ENCODE results near the gene OR7A5.
"Not testable (repeated sequence)": the region's sequence is repeated elsewhere in the genome, so short reads cannot be mapped to it uniquely, and the experiment has no call there.

OR7A5 gene

DNA sequence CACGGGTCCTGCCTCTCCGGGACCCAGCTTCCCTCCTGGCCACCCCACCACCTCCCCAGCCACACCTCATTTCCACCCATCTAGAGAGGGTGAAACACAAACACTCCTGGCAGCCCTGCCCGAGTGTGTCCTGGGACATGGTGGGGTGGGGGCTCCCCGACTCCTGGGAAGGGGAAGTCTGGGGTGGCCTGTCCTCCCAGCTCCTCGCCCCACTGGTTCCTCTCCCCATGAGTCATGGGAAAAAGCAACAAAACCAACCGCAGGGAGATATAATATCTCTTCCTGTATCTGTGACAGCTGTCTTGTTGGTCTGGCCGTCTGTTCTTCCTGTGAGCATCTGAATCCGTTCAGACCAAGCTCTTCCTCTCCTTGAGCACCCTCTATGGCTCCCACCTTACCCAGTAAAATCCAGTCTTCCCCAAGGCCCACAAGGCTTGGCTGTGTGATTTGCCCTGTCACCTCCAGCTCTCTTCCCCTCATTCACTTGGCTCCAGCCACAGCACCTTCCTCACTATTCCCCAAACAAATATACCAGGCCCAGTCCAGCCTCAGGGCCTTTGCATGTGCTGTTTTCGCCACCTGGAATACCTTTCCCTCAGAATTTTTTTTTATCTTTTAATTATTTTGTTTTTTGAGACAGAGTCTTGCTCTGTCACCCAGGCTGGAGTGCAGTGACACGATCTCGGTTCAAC lies 49.7 kb downstream of the OR7A5 start:
- H3K27me3 ChIP-seq (ENCODE audit: control insufficient read depth, insufficient read depth, low read length); H3K27ac ChIP-seq (ENCODE audit: low read depth, low read length); H3K9ac ChIP-seq (ENCODE audit: low read depth, low read length); H3K36me3 ChIP-seq (ENCODE audit: control insufficient read depth, insufficient read depth, low read length); H3K4me1 ChIP-seq (ENCODE audit: control insufficient read depth, insufficient read depth, low read length); H3K9me3 ChIP-seq (ENCODE audit: control insufficient read depth, insufficient read depth, low read length); H3K4me3 ChIP-seq (ENCODE audit: low read depth, low read length): not testable (repeated sequence)

DNA sequence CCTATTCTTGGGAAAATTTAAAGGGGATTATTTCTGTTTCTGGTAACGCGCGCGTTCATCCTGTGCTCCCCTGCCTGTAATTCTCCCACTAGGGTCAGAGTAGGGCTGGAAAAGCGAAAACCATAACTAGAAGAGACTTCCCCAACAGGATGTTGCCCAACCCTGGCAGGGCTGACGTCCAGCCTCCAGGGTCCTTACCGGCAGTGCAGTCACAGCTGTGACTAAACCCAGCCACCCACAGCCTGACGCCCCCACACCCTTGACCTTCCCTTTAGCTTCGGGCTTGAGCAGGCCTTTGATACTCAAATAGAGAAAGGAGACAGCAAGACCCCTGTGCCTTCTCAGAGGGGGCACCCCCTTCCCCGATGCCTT lies 50.3 kb downstream of the OR7A5 start:
- not testable (repeated sequence) for H3K27ac ChIP-seq (ENCODE audit: low read depth, low read length); H3K4me1 ChIP-seq (ENCODE audit: control insufficient read depth, insufficient read depth, low read length); H3K27me3 ChIP-seq (ENCODE audit: control insufficient read depth, insufficient read depth, low read length); H3K9ac ChIP-seq (ENCODE audit: low read depth, low read length); H3K4me3 ChIP-seq (ENCODE audit: low read depth, low read length); H3K36me3 ChIP-seq (ENCODE audit: control insufficient read depth, insufficient read depth, low read length); H3K9me3 ChIP-seq (ENCODE audit: control insufficient read depth, insufficient read depth, low read length)

DNA sequence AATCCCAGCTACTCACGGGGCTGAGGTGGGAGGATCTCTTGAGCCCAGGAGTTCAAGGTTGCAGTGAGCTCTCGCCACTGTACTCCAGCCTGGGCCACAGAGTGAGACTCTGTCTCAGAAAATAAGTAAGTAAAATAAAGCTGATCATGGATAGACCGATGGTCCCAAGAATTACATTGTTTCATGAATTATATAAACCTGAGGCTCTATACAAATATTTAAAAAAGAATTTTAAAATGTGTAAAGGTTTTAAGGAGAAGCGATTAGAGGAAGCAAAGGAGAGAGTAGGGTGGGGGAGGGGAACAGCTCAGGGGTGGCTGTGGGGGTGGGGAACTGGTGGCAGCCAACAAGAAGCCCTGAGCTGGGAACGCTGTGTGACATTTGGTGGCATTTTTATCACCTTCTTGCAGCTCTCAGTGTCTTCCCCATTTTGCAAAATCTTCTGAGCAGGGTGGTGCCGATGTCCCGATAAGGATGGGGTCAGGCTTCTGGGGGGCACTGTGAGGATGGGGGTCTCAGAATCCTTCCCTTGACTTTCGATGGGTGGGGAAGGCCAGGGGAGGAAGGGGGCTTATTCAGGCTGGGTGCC lies 51.5 kb downstream of the OR7A5 start:
- not testable (repeated sequence) for H3K27ac ChIP-seq (ENCODE audit: low read depth, low read length); H3K4me3 ChIP-seq (ENCODE audit: low read depth, low read length); H3K27me3 ChIP-seq (ENCODE audit: control insufficient read depth, insufficient read depth, low read length); H3K4me1 ChIP-seq (ENCODE audit: control insufficient read depth, insufficient read depth, low read length); H3K36me3 ChIP-seq (ENCODE audit: control insufficient read depth, insufficient read depth, low read length); H3K9me3 ChIP-seq (ENCODE audit: control insufficient read depth, insufficient read depth, low read length); H3K9ac ChIP-seq (ENCODE audit: low read depth, low read length)

DNA sequence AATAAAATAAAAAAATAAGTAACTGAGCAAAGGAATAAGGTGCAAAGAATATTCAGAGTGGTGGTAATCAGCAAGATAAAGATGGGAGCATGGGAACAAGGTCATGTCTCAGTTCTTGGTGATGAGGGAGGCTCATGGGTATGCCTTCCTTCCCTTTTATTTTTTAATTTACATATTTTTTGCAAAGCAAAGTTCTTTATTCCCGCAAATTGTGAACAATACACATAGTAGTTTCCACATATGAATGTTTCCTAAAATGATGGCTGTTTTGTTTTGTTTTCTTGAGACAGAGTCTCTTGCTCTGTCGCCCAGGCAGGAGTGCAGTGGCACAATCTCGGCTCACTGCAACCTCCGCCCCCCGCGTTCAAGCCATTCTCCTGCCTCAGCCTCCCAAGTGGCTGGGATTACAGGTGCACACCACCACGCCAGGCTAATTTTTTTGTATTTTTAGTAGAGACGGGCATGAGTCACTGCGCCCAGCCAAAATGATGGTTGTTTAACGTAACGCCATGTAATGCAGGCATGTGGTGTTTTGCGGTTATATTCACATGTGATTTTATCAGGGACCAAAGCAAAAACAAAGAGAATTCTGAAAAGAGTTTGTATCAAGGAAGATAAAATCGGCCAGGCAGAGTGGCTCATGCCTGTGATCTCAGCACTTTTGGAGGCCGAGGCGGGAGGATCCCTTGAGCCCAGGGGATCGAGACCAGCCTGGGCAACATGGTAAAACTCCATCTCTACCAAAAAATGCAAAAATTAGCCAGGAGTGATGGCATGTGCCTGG lies 52.2 kb downstream of the OR7A5 start:
- no peak overlapping the region for H3K27ac ChIP-seq (ENCODE audit: low read depth, low read length)
- no peak overlapping the region for H3K9ac ChIP-seq (ENCODE audit: low read depth, low read length)
- H3K4me1 ChIP-seq (ENCODE audit: control insufficient read depth, insufficient read depth, low read length) = peaks cover 3% of the 10 kb centered on the region; the same call in 1 of the 2 replicates
- no peaks in the 10 kb centered on the region for H3K27me3 ChIP-seq (ENCODE audit: control insufficient read depth, insufficient read depth, low read length)
- no peak overlapping the region for H3K4me3 ChIP-seq (ENCODE audit: low read depth, low read length)
- no peaks in the 10 kb centered on the region for H3K9me3 ChIP-seq (ENCODE audit: control insufficient read depth, insufficient read depth, low read length)
- no peaks in the 10 kb centered on the region for H3K36me3 ChIP-seq (ENCODE audit: control insufficient read depth, insufficient read depth, low read length)

DNA sequence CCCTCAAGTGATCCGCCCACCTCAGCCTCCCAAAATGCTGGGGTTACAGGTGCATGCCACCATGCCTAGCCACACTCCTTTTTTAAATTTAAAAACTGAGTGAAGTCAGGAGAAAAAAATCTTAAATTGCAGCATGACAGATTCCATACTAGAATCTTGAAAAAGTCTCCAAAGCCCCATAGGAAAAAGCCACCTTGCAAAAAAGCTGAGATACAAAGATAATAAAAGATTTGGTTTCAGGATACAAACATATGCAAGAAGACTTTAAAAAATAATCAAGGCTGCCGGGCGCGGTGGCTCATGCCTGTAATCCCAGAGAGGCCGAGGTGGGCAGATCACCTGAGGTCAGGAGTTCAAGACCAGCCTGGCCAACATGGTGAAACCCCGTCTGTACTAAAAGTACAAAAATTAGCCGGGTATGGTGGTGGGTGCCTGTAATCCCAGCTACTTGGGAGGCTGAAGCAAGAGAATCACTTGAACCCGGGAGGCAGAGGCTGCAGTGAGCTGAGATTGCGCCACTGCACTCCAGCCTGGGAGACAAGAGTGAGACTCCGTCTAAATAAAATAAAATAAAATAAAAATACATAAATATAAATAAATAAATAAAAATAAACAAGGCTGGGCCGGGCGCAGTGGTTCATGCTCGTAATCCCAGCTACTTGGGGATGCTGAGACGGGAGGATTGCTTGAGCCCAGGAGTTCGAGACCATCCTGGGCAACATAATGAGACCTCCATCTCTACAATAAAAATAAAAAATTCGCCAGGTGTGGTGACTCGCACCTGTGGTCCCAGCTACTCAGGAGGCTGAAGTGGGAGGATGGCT lies 53.1 kb downstream of the OR7A5 start:
- not testable (repeated sequence) for H3K27ac ChIP-seq (ENCODE audit: low read depth, low read length); H3K9me3 ChIP-seq (ENCODE audit: control insufficient read depth, insufficient read depth, low read length); H3K9ac ChIP-seq (ENCODE audit: low read depth, low read length); H3K4me1 ChIP-seq (ENCODE audit: control insufficient read depth, insufficient read depth, low read length); H3K4me3 ChIP-seq (ENCODE audit: low read depth, low read length); H3K27me3 ChIP-seq (ENCODE audit: control insufficient read depth, insufficient read depth, low read length); H3K36me3 ChIP-seq (ENCODE audit: control insufficient read depth, insufficient read depth, low read length)

DNA sequence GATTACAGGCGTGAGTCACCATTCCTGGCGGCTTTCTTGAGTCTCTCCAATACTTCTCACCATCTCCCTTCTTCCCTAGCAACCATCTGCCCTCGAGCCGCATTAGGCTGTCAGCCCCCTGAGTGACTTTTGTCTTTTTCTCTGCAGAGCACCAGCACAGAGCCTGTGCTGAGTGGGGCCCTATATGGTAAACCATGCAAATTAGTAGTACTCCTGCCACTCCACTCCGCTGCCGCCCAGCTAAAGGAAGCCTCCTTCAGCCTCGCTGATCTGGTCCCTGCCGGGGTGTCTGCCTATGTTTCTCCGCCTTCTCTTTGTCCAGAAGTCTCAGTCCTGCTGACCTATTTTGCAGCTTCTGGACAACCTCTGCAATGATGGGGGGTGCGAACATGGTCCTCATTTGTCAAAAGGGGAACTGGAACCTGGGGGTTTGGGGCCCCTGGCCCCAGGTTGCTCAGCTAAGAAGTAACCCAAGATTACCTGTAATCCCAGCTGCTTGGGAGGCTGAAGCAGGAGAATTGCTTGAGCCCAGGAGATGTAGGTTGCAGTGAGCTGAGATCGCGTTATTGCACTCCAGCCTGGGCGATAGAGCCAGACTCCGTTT lies 54.3 kb downstream of the OR7A5 start:
- H3K9me3 ChIP-seq (ENCODE audit: control insufficient read depth, insufficient read depth, low read length); H3K4me1 ChIP-seq (ENCODE audit: control insufficient read depth, insufficient read depth, low read length); H3K27ac ChIP-seq (ENCODE audit: low read depth, low read length); H3K27me3 ChIP-seq (ENCODE audit: control insufficient read depth, insufficient read depth, low read length); H3K4me3 ChIP-seq (ENCODE audit: low read depth, low read length); H3K36me3 ChIP-seq (ENCODE audit: control insufficient read depth, insufficient read depth, low read length); H3K9ac ChIP-seq (ENCODE audit: low read depth, low read length): not testable (repeated sequence)

DNA sequence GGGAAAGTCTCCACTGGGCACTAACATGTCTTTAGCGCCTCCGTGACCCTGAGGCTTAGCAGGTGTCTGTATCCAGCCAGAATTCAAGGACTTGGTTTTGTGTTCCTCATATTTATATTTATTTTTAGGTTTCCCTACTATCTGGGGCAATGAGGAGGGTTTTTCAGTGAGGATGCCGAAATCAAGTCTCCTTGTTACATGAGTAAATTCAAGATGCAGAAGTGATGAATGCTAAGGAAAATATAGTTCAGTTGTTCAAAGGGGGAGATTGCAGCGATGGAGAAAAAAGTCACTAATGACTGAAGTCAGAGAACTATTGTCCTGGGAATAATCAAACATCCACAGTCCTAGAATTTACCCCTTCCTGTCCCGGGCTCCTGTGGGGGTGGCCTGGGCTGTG lies 55.8 kb downstream of the OR7A5 start:
- H3K4me1 ChIP-seq (ENCODE audit: control insufficient read depth, insufficient read depth, low read length) = peaks cover 5% of the 10 kb centered on the region; the same call in 1 of the 2 replicates
- no peak overlapping the region for H3K27ac ChIP-seq (ENCODE audit: low read depth, low read length)
- no peak overlapping the region for H3K9ac ChIP-seq (ENCODE audit: low read depth, low read length)
- no peaks in the 10 kb centered on the region for H3K9me3 ChIP-seq (ENCODE audit: control insufficient read depth, insufficient read depth, low read length)
- no peaks in the 10 kb centered on the region for H3K36me3 ChIP-seq (ENCODE audit: control insufficient read depth, insufficient read depth, low read length)
- no peak overlapping the region for H3K4me3 ChIP-seq (ENCODE audit: low read depth, low read length)
- H3K27me3 ChIP-seq (ENCODE audit: control insufficient read depth, insufficient read depth, low read length) = peaks cover 6% of the 10 kb centered on the region; the same call in 1 of the 2 replicates

DNA sequence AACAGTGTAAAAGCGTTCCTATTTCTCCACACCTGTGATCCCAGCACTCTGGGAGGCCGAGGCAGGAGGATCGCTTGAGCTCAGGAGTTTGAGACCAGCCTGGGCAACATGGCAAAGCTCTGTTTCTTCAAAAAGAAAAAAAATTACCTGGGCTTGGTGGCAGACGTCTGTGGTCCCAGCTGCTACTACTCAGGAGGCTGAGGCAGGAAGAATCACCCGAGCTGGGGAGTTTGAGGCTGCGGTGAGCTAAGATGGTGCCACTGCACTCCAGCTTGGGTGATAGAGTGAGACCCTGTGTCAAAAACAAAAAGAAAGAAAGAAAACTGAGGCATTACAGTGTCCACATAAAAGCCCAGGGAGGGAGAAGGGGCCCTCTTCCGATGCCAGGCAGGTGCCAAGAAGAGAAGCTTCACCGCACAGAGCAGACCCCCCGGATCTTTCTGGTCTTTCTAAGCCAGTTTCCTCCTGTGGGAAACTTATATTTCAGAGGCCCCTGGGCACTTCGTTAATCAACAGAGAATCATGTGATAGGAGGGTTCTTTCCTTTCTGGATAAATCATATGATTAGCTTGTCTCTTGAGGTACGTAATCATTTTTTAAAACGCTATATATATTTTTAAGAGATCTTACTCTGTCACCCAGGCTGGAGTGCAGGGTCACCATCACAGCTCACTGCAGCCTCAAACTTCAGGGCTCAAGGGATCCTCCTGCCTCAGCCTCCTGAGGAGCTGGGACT lies 56.7 kb downstream of the OR7A5 start, which contains the start of gene ADGRE2:
Gene ADGRE2, minus strand, starts transcription at position 451 of the 736 bp plus-strand sequence. CDS start 1,804 bp downstream, outside the sequence.
- not testable (repeated sequence) for H3K9me3 ChIP-seq (ENCODE audit: control insufficient read depth, insufficient read depth, low read length); H3K4me3 ChIP-seq (ENCODE audit: low read depth, low read length); H3K27me3 ChIP-seq (ENCODE audit: control insufficient read depth, insufficient read depth, low read length); H3K36me3 ChIP-seq (ENCODE audit: control insufficient read depth, insufficient read depth, low read length); H3K4me1 ChIP-seq (ENCODE audit: control insufficient read depth, insufficient read depth, low read length); H3K27ac ChIP-seq (ENCODE audit: low read depth, low read length); H3K9ac ChIP-seq (ENCODE audit: low read depth, low read length)

DNA sequence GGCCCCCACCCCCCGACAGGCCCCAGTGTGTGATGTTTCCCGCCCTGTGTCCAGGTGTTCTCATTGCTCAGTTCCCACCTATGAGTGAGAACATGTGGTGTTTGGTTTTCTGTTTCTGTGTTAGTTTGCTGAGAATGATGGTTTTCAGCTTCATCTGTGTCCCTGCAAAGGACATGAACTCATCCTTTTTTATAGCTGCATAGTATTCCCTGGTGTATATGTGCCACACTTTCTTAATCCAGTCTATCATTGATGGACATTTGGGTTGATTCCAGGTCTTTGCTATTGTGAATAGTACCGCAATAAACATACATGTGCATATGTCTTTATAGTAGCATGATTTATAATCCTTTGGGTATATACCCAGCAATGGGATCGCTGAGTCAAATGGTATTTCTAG lies 57.3 kb downstream of the OR7A5 start:
- not testable (repeated sequence) for H3K27me3 ChIP-seq (ENCODE audit: control insufficient read depth, insufficient read depth, low read length); H3K9me3 ChIP-seq (ENCODE audit: control insufficient read depth, insufficient read depth, low read length); H3K4me1 ChIP-seq (ENCODE audit: control insufficient read depth, insufficient read depth, low read length); H3K36me3 ChIP-seq (ENCODE audit: control insufficient read depth, insufficient read depth, low read length); H3K9ac ChIP-seq (ENCODE audit: low read depth, low read length); H3K4me3 ChIP-seq (ENCODE audit: low read depth, low read length); H3K27ac ChIP-seq (ENCODE audit: low read depth, low read length)

Data from HUES48 (cell line).